Thyroid gland (tissue), 4 donors: ENCODE measurements around the gene ZNRF4. TPM values are rescaled to one million over a fixed set of nuclear protein-coding genes. Genes with fewer than 3 reads are reported as not detected.
"Not testable (repeated sequence)": the region's sequence is repeated elsewhere in the genome, so short reads cannot be mapped to it uniquely, and the experiment has no call there.

Source experiments
- DNase-seq, 2 donors: peaks; one replicate each; pipeline ENCODE4 v3.0.0-alpha.2; 2019
- H3K27ac ChIP-seq, 3 donors: fragments of 200-600 bp; sonication (generic); 1 replicate in 2 of 3; 2 replicates in 1 of 3; pipeline ENCODE4 v1.5.1; 2016 to 2019; ENCODE audit warnings: mild to moderate bottlenecking in 1 of 3, moderate library complexity in 1 of 3
- H3K27me3 ChIP-seq: fragments of 200-600 bp; sonication (generic); one replicate; pipeline ENCODE4 v1.5.1; 2019
- H3K36me3 ChIP-seq, 2 donors: fragments of 200-600 bp; sonication (generic); one replicate each; pipeline ENCODE4 v1.5.1; 2016 to 2019
- H3K4me1 ChIP-seq, 2 donors: fragments of 200-600 bp; sonication (generic); one replicate each; pipeline ENCODE4 v1.5.1; 2017 to 2019
- H3K4me3 ChIP-seq, 3 donors: fragments of 200-600 bp; sonication (generic); replicated peaks in 1 of 3; 1 replicate in 2 of 3; 2 replicates in 1 of 3; pipeline ENCODE4 v1.5.1; 2016; ENCODE audit warnings: mild to moderate bottlenecking in 1 of 3
- H3K9me3 ChIP-seq: fragments of 200-600 bp; sonication (generic); one replicate; pipeline ENCODE4 v1.5.1; 2017
- POLR2A ChIP-seq, 2 donors: fragments of 450-650 bp; IDR thresholded peaks; one replicate each; pipeline ENCODE4 v1.6.1; 2017; ENCODE audit warnings: antibody characterized with exemption in 2 of 2, mild to moderate bottlenecking in 2 of 2, moderate library complexity in 1 of 2
- WGBS, 2 donors: methylation state at CpG; one replicate each; pipeline ENCODE4 v1.1.5; 2017; 5-methylcytosine and 5-hydroxymethylcytosine counted together
- intact Hi-C: fragments of 100-400 bp; cut with DNase I; formaldehyde crosslinking; loops from one replicate; pipeline ENCODE4 v1.15.1; 2023
- total RNA-seq, 4 donors: library from RNA; depleted of rRNA; stranded (reverse); fragments of >200 nt; gene quantifications; one replicate each; pipeline ENCODE4 v1.2.3, GENCODE V29; 2016
- TF ChIP-seq, protein P1 (sequence below), 6 experiments: fragments of 200-600 bp in 3 of 6; fragments of 450-650 bp in 3 of 6; sonication (generic) in 3 of 6; IDR thresholded peaks; one replicate each; pipeline ENCODE4 v1.5.1; 2016 to 2019; ENCODE audit warnings: antibody characterized with exemption in 6 of 6, mild to moderate bottlenecking in 2 of 6, inconsistent platforms in 1 of 6, moderate library complexity in 1 of 6

The ZNRF4 gene
- total RNA-seq, 4 donors from 2014 or later: 0.40 TPM; not detected in 3

DNA sequence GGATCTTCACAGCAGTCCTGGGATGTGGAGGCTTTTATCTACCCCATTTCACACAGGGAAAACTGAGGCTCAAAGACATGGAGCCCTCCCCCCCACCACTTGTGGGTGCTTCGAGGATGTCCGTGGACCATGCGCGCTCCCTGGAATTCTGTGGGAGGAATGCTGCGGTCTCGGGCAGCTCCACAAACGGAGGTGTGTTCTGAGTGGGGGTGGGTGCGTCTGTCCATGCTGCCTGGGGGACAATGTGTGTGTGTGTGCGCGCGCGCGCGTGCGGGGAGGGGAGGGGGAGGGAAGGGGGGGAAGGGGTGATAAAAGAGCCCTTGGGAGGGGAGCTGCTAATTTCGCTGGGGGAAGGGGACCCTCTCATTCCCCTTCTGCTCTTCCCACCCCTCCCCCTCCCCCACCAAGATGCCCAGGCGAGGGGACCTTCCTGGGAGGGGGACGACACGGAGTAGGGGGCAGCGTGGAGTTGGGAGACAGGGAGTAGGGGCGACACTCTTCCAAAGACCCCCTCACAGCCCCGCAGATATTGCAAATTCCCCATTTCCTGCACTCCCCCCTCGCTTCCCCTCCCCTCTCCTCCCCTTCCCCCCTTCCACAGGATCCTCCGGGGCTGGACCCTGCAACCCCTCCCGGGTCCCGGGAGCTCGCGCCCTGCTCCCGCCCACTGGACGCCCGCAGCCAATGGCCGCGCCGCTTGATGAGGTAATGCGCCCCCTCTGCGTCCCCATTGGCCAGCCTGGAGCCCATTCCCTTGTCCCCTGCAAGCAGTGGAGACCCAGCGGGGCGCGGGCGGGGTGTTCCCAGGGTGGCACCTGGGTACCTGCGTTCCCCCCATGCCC is 18.9 kb upstream of the ZNRF4 start:
- intact Hi-C loops: no loop called here
- Histone ChIP-seq H3K36me3 (no peaks in the 10 kb centered on the region), H3K27ac (no peak overlapping the region), H3K9me3 (no peaks in the 10 kb centered on the region), H3K27me3 (peaks cover 5% of the 10 kb centered on the region), H3K4me3 (no peak overlapping the region), H3K4me1 (no peaks in the 10 kb centered on the region)
- WGBS, 2 donors: 0% methylated on average over 15 to 30 of the region's 41 CpGs
- TF ChIP-seq POLR2A (IDR thresholded peaks at IDR 0.05): no peak
- TF ChIP-seq, protein P1, sequence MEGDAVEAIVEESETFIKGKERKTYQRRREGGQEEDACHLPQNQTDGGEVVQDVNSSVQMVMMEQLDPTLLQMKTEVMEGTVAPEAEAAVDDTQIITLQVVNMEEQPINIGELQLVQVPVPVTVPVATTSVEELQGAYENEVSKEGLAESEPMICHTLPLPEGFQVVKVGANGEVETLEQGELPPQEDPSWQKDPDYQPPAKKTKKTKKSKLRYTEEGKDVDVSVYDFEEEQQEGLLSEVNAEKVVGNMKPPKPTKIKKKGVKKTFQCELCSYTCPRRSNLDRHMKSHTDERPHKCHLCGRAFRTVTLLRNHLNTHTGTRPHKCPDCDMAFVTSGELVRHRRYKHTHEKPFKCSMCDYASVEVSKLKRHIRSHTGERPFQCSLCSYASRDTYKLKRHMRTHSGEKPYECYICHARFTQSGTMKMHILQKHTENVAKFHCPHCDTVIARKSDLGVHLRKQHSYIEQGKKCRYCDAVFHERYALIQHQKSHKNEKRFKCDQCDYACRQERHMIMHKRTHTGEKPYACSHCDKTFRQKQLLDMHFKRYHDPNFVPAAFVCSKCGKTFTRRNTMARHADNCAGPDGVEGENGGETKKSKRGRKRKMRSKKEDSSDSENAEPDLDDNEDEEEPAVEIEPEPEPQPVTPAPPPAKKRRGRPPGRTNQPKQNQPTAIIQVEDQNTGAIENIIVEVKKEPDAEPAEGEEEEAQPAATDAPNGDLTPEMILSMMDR (IDR thresholded peaks at IDR 0.05): no peak
- DNase-seq: no peak

DNA sequence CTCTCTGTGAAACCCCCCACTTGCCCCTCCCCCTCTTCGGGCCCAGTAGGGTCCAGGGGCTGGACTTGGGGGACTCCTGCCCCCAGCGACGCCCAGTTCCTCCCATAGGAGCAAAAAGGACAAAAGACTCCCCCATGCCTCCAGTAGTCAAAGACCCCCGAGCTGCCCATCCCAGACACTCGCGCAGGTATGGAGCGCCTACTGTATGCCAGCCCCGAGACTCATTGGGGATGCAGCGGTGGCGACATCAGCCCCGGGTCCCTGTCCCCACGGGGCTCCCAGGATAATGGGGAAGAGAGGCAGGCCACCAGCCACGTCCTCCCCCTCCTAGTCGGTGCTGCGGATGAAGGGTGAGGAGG is 18.3 kb upstream of the ZNRF4 start:
- 8 to 14% methylated on average over 4 to 9 of the region's 15 CpGs for WGBS, 2 donors
- Histone ChIP-seq H3K27ac (no peak overlapping the region), H3K27me3 (peaks cover 5% of the 10 kb centered on the region), H3K36me3 (no peaks in the 10 kb centered on the region), H3K4me3 (no peak overlapping the region), H3K9me3 (no peaks in the 10 kb centered on the region), H3K4me1 (no peaks in the 10 kb centered on the region)
- TF ChIP-seq, protein P1 (IDR thresholded peaks at IDR 0.05): no peak
- TF ChIP-seq POLR2A (IDR thresholded peaks at IDR 0.05): no peak
- intact Hi-C loops: no loop called here
- DNase-seq: no peak

DNA sequence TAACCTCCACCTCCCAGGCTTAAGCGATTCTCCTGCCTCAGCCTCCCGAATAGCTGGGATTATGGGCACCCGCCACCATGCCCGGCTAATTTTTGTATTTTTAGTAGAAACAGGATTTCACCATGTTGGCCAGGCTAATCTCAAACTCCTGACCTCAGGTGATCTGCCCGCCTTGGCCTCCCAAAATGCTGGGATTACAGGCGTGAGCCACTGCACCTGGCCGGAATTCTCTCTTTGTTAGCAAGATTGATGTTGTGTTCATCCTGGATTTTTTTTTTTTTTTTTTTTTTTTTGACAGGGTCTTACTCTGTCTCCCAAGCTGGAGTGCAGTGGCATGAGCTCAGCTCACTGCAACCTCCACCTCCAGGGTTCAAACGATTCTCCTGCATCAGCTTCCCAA is 16.5 kb upstream of the ZNRF4 start:
- H3K36me3 ChIP-seq, H3K27me3 ChIP-seq, H3K4me3 ChIP-seq, intact Hi-C loops, H3K4me1 ChIP-seq, DNase-seq, H3K27ac ChIP-seq, H3K9me3 ChIP-seq: not testable (repeated sequence)
- WGBS, 2 donors: 88 to 90% methylated on average over 8 of the region's 8 CpGs

DNA sequence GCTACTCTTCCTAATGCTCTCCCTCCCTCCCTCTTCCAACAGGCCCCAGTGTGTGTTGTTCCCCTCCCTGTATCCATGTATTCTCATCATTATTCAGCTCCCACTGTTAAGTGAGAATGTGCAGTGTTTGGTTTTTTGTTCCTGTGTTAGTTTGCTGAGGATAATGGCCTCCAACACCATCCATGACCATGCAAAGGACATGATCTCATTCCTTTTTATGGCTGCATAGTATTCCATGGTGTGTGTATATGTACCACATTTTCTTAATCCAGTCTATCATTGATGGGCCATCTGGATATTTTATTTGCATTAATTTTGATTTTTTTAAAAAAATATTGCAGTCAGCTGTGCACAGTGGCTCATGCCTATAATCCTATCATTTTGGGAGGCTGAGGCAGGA is 15.8 kb upstream of the ZNRF4 start:
- Histone ChIP-seq H3K4me3 (no peak overlapping the region), H3K4me1 (no peaks in the 10 kb centered on the region), H3K27ac (no peak overlapping the region), H3K36me3 (no peaks in the 10 kb centered on the region), H3K27me3 (peaks cover 5% of the 10 kb centered on the region), H3K9me3 (no peaks in the 10 kb centered on the region)
- intact Hi-C loops: no loop called here
- TF ChIP-seq POLR2A (IDR thresholded peaks at IDR 0.05): no peak
- TF ChIP-seq, protein P1 (IDR thresholded peaks at IDR 0.05): no peak
- no peak for DNase-seq

DNA sequence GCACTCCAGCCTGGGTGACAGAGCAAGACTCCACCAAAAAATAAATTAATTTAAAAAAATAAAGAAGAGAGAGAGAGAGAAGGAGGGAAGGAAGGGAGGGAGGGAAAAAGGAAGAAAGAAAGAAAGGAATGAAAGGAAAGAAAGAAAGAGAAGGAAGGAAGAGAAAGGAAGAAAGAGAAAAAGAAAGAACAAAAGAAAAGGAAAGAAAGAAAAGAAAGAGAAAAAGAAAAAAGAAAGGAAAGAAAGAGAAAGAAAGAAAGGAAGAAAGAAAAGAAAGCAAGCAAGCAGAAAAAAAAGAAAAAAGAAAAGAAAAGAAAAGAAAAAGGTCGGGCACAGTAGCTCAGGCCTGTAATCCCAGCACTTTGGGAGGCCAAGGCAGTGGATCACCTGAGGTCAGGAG is 14.9 kb upstream of the ZNRF4 start:
- intact Hi-C loops: no loop called here
- TF ChIP-seq, protein P1 (IDR thresholded peaks at IDR 0.05): no peak
- no peak for TF ChIP-seq POLR2A (IDR thresholded peaks at IDR 0.05)
- DNase-seq: no peak
- peaks cover 5% of the 10 kb centered on the region for H3K27me3 ChIP-seq
- H3K4me3 ChIP-seq: no peak overlapping the region
- H3K4me1 ChIP-seq: no peaks in the 10 kb centered on the region
- H3K36me3 ChIP-seq: no peaks in the 10 kb centered on the region
- no peaks in the 10 kb centered on the region for H3K9me3 ChIP-seq
- H3K27ac ChIP-seq: no peak overlapping the region
- 49 to 81% methylated on average over 1 of the region's 1 CpG for WGBS, 2 donors
